Testis (tissue), 3 donors: ENCODE results near the gene FBN2. TPM values are rescaled to one million over a fixed set of nuclear protein-coding genes. Genes with fewer than 3 reads are reported as not detected.

Experiments
- DNase-seq: peaks from one replicate; pipeline ENCODE4 v3.0.0-alpha.2; 2019
- H3K27ac ChIP-seq, 2 donors: fragments of 200-600 bp; sonication (generic); one replicate each; pipeline ENCODE4 v1.5.1; 2019
- H3K27me3 ChIP-seq: fragments of 200-600 bp; sonication (generic); one replicate; pipeline ENCODE4 v1.5.1; 2019
- H3K36me3 ChIP-seq: fragments of 200-600 bp; sonication (generic); one replicate; pipeline ENCODE4 v1.5.1; 2017; ENCODE audit warnings: low read depth; ENCODE audit errors: missing control alignments
- H3K4me1 ChIP-seq: fragments of 200-600 bp; sonication (generic); one replicate; pipeline ENCODE4 v1.5.1; 2019
- H3K4me3 ChIP-seq, 2 donors: fragments of 200-600 bp; sonication (generic); one replicate each; pipeline ENCODE4 v1.5.1; 2017 to 2019
- H3K9me3 ChIP-seq: fragments of 200-600 bp; sonication (generic); one replicate; pipeline ENCODE4 v1.5.1; 2017
- POLR2A ChIP-seq: fragments of 450-650 bp; IDR thresholded peaks from one replicate; pipeline ENCODE4 v1.6.1; 2017; ENCODE audit warnings: antibody characterized with exemption, mild to moderate bottlenecking, moderate library complexity
- WGBS, 2 donors: methylation state at CpG; one replicate each; pipeline ENCODE4 v1.1.5; 2018; 5-methylcytosine and 5-hydroxymethylcytosine counted together
- intact Hi-C: fragments of 100-400 bp; cut with DNase I; formaldehyde crosslinking; loops from one replicate; pipeline ENCODE4 v1.15.1; 2023; ENCODE audit warnings: low total_unique reads
- polyA plus RNA-seq: library from polyadenylated mRNA; stranded (reverse); fragments of 350-450 nt; fragmentation: Illumina TruSeq; extraction: RNeasy Lipid Tissue Mini Kit (QIAGEN cat#74804); gene quantifications from one replicate; pipeline ENCODE4 v1.2.3, GENCODE V29; 2014; ENCODE audit warnings: low read depth, low replicate concordance; ENCODE audit not compliant: insufficient read depth
- total RNA-seq, 2 donors: library from RNA; depleted of rRNA; stranded (reverse); fragments of >200 nt; gene quantifications; one replicate each; pipeline ENCODE4 v1.2.3, GENCODE V29; 2016
- TF ChIP-seq, protein P1 (sequence below), 3 experiments: fragments of 450-650 bp in 2 of 3; fragments of 200-600 bp in 1 of 3; sonication (generic) in 1 of 3; IDR thresholded peaks; one replicate each; pipeline ENCODE4 v1.5.1; 2016 to 2019; ENCODE audit warnings: antibody characterized with exemption in 3 of 3, mild to moderate bottlenecking in 2 of 3, moderate library complexity in 1 of 3

FBN2 gene
- total and polyA plus RNA-seq, 3 donors from 2014 or later, result 13.8 to 22.4 (median 17.5) TPM

DNA sequence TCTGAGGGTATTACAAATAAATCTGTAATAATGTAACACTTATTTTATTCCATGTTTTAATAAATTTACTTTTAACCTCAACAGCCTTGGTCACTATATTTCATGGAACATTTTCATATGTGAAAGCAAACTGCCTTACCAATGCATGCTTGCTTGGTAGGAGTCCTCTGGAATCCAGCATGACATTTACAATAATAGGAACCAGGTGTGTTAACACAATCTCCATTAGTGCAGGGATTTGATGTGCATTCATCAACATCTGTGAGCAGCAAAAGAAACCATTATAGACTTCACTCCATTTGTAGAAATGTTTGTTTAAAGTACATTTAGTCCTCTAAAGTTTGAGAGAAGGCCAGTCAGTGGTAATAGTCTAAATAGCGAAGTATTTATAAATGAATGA lies 159.4 kb downstream of the FBN2 start:
- WGBS, 2 donors, result 64 to 77% methylated on average over 1 of the region's 1 CpG
- H3K9me3 ChIP-seq, result no peaks in the 10 kb centered on the region
- DNase-seq, result no peak
- intact Hi-C loops, result no loop called here
- no peak overlapping the region for H3K4me3 ChIP-seq
- no peaks in the 10 kb centered on the region for H3K36me3 ChIP-seq
- no peaks in the 10 kb centered on the region for H3K27me3 ChIP-seq
- no peaks in the 10 kb centered on the region for H3K4me1 ChIP-seq
- TF ChIP-seq, protein P1, sequence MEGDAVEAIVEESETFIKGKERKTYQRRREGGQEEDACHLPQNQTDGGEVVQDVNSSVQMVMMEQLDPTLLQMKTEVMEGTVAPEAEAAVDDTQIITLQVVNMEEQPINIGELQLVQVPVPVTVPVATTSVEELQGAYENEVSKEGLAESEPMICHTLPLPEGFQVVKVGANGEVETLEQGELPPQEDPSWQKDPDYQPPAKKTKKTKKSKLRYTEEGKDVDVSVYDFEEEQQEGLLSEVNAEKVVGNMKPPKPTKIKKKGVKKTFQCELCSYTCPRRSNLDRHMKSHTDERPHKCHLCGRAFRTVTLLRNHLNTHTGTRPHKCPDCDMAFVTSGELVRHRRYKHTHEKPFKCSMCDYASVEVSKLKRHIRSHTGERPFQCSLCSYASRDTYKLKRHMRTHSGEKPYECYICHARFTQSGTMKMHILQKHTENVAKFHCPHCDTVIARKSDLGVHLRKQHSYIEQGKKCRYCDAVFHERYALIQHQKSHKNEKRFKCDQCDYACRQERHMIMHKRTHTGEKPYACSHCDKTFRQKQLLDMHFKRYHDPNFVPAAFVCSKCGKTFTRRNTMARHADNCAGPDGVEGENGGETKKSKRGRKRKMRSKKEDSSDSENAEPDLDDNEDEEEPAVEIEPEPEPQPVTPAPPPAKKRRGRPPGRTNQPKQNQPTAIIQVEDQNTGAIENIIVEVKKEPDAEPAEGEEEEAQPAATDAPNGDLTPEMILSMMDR (IDR thresholded peaks at IDR 0.05), result no peak
- TF ChIP-seq POLR2A, result no peak
- H3K27ac ChIP-seq, result no peak overlapping the region

DNA sequence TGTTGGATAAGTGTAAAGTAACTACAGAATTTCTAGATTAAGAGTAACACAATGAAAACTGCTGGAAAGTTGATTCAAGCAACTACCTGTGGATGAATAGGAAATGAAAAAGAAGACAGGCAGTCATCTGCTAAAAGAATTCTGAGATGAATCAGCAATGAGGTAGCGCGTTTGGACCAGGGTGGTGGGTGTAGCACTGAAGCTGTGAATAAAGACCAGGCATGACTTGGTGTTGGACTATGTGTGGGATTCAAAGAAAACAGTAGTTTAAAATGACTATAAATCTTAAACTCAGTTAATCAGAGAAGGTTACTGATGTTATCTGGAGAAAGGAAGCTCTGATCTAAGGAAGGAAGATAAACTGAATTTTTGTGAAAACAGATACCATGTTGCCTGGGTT lies 159.8 kb downstream of the FBN2 start:
- Histone ChIP-seq H3K9me3 (no peaks in the 10 kb centered on the region), H3K4me3 (no peak overlapping the region), H3K4me1 (no peaks in the 10 kb centered on the region), H3K36me3 (no peaks in the 10 kb centered on the region), H3K27ac (no peak overlapping the region), H3K27me3 (no peaks in the 10 kb centered on the region)
- intact Hi-C loops, result no loop called here
- 77 to 85% methylated on average over 2 of the region's 2 CpGs for WGBS, 2 donors
- no peak for DNase-seq
- TF ChIP-seq, protein P1 (IDR thresholded peaks at IDR 0.05), result no peak
- no peak for TF ChIP-seq POLR2A

DNA sequence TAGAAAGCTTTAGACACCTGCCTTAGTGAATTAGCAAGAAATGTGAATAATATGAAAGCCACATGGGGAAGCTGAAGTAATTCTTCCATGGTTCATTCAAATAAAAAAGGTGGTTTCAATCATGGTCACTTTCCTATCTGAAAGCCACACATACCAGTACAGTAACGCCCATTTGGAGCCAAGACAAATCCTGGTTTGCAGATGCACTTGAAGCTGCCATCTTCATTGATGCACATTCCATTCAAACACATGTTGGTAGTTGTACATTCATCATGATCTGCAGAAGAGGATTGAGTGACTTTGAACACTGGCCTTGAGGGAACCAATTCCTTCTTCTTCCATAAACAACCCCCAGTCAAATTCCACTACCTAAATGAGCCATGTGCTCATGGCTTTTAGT lies 161.5 kb downstream of the FBN2 start:
- TF ChIP-seq, protein P1 (IDR thresholded peaks at IDR 0.05), result no peak
- no peak for TF ChIP-seq POLR2A
- Histone ChIP-seq H3K36me3 (no peaks in the 10 kb centered on the region), H3K4me3 (no peak overlapping the region), H3K27me3 (no peaks in the 10 kb centered on the region), H3K4me1 (no peaks in the 10 kb centered on the region), H3K27ac (no peak overlapping the region), H3K9me3 (no peaks in the 10 kb centered on the region)
- 96 to 100% methylated on average over 1 of the region's 1 CpG for WGBS, 2 donors
- intact Hi-C loops, result no loop called here
- no peak for DNase-seq

DNA sequence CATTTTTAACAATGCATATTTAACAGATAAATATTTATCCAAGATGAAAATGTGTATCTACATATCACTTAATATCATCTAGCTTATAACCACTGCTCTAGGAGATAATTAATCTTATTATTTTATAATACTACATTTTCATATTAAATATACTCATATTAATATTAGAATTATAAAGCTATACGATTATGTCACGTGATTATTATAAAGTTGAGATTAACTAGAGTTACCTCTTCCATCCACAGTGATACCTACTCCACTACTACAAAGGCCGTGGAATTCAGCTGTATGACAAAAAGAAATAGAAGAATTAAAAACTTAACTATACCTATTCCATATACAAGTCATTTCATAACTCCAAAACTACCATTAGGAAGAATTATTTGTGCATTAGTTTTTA lies 171.9 kb downstream of the FBN2 start:
- no peak overlapping the region for H3K4me3 ChIP-seq
- H3K36me3 ChIP-seq, result no peaks in the 10 kb centered on the region
- TF ChIP-seq POLR2A, result no peak
- TF ChIP-seq, protein P1 (IDR thresholded peaks at IDR 0.05), result no peak
- WGBS, 2 donors, result 95 to 96% methylated on average over 3 of the region's 3 CpGs
- H3K4me1 ChIP-seq, result no peaks in the 10 kb centered on the region
- H3K9me3 ChIP-seq, result no peaks in the 10 kb centered on the region
- no peaks in the 10 kb centered on the region for H3K27me3 ChIP-seq
- intact Hi-C loops, result no loop called here
- no peak overlapping the region for H3K27ac ChIP-seq
- DNase-seq, result no peak

DNA sequence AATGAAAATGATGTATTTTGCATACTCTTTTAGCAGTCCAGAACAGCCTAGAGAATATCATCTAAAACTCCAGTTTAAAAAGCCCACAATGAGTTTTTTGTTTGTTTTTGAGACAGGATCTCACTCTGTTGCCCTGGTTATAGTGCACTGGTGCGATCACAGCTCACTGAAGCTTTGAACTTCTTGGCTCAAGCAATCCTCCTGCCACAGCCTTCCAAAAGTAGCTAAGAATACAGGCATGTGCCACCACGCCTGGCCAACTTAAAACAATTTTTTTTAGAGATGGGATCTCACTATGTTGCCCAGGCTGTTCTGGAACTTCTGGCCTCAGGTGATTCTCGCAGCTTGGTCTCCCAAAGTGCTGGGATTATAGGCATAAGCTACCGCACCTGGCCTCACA lies 175.7 kb downstream of the FBN2 start:
- intact Hi-C loops, result no loop called here
- no peaks in the 10 kb centered on the region for H3K36me3 ChIP-seq
- no peaks in the 10 kb centered on the region for H3K9me3 ChIP-seq
- H3K4me3 ChIP-seq, result no peak overlapping the region
- no peaks in the 10 kb centered on the region for H3K4me1 ChIP-seq
- WGBS, 2 donors, result 46 to 83% methylated on average over 4 of the region's 4 CpGs
- DNase-seq, result no peak
- no peaks in the 10 kb centered on the region for H3K27me3 ChIP-seq
- no peak overlapping the region for H3K27ac ChIP-seq
- TF ChIP-seq, protein P1 (IDR thresholded peaks at IDR 0.05), result no peak
- TF ChIP-seq POLR2A, result no peak
